ENCODE data around the gene HPS4.
"Not testable (repeated sequence)": the region's sequence is repeated elsewhere in the genome, so short reads cannot be mapped to it uniquely, and the experiment has no call there.

GRCh38 chr22:26408562-26409220 lies 74.9 kb downstream of the HPS4 start:
- not testable (repeated sequence) for TF ChIP-seq CTCF (conservative IDR thresholded peaks at IDR 0.05 in 1 of 2, IDR thresholded peaks at IDR 0.05 in 1 of 2; ENCODE audit: low read depth in 1 of 2, low read length in 2 of 2); EZH2 (IDR thresholded peaks at IDR 0.05; ENCODE audit: low read length, missing control alignments)
